ENCODE measurements around the gene ANKRD63. TPM values are rescaled to one million over a fixed set of nuclear protein-coding genes. Genes with fewer than 3 reads are reported as not detected.
A peak's percentile ranks its signal among the peaks of the same experiment; 100 is the strongest.

ANKRD63 gene
- total and polyA plus RNA-seq, 8 donors: not detected

DNA sequence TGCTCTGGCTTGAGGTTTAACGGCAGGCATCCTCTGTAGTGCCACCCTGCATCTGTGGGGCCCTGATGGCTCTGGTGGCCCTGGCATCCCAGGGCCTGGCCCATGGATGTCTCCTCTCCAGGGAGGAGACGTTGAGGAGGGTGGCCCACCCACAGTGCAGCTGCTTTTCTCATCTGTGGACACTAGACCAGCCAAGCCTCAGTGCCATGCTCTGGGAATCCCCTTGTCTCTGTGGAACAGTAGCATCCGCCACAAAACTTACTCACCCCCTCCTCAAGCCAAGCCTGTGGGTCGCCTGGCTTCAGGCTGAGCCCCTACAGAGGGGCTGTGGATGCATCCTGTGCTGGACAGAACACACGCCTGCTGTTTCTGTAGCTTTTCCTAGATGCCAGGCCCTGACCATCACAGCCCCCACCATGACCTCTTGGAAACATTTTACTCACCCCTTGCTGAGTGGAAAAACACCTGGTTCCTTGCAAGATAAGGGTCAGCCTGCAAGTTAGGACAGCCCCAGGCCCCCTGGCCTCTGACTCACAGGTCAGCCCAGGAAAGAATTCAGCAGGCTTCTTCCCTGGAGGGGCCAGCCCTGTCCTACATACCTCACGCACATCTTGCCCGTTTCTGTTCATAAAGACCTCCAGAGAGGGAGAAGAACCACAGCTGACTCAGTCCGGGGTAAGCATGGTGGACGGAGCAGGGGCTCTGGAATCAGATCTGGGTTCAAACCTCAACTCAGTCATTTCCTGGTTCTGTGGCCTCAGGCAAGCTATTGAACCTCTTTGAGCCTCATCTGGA, 25.0 kb downstream of the ANKRD63 start:
- Histone ChIP-seq H3K9me3 (no peaks in the 10 kb centered on the region), H3K36me3 (no peaks in the 10 kb centered on the region), H3K4me3 (no peak overlapping the region), H3K27me3 (peaks cover 0 to 14% of the 10 kb centered on the region in 2 donors), H3K27ac (no peak overlapping the region), H3K4me1 (peaks cover 7 to 11% of the 10 kb centered on the region in 2 donors)
- TF ChIP-seq, protein P1, sequence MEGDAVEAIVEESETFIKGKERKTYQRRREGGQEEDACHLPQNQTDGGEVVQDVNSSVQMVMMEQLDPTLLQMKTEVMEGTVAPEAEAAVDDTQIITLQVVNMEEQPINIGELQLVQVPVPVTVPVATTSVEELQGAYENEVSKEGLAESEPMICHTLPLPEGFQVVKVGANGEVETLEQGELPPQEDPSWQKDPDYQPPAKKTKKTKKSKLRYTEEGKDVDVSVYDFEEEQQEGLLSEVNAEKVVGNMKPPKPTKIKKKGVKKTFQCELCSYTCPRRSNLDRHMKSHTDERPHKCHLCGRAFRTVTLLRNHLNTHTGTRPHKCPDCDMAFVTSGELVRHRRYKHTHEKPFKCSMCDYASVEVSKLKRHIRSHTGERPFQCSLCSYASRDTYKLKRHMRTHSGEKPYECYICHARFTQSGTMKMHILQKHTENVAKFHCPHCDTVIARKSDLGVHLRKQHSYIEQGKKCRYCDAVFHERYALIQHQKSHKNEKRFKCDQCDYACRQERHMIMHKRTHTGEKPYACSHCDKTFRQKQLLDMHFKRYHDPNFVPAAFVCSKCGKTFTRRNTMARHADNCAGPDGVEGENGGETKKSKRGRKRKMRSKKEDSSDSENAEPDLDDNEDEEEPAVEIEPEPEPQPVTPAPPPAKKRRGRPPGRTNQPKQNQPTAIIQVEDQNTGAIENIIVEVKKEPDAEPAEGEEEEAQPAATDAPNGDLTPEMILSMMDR (IDR thresholded peaks at IDR 0.05): no peak
- intact Hi-C loops (cut with DNase I): no loop called here
- DNase-seq (peak in 1 of 4 donors; percentile 21), ATAC-seq (no peak)

DNA sequence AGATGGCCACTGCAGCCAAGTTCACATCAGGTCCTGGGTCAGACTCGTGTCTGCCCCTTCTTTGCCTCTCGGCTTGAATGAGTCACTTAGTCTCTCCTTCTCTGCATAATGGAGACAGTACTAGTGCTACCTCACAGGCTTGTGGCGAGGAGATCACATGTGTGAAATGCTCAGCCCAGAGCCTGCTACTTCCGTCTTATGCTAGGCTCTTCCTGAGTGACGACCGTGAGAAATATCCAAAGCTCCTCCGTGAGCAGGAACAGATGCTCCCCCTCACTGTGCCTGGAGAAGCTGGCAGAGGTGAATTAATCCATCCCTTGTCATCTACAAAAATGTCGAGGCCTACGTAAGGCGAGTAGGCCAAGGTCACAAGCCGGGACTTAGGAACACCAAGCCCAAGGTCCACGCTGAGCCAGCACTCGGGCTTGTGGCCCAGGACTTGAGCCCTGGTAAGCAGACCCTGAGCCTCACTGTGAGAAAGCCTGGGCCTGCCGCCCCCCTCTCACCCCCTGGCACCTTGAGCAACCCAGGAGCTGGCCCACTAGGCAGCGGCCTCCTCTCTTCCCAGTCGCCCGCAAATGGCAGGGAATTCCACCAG, 26.1 kb downstream of the ANKRD63 start:
- Histone ChIP-seq H3K4me1 (peaks cover 8 to 22% of the 10 kb centered on the region in 2 donors), H3K4me3 (no peak overlapping the region), H3K27me3 (peaks cover 7 to 25% of the 10 kb centered on the region in 2 donors), H3K27ac (no peak overlapping the region), H3K9me3 (no peaks in the 10 kb centered on the region), H3K36me3 (no peaks in the 10 kb centered on the region)
- TF ChIP-seq, protein P1 (IDR thresholded peaks at IDR 0.05): no peak
- no peak for ATAC-seq
- intact Hi-C loops (cut with DNase I): no loop called here
- DNase-seq: peak in 1 of 4 donors; percentile 47

DNA sequence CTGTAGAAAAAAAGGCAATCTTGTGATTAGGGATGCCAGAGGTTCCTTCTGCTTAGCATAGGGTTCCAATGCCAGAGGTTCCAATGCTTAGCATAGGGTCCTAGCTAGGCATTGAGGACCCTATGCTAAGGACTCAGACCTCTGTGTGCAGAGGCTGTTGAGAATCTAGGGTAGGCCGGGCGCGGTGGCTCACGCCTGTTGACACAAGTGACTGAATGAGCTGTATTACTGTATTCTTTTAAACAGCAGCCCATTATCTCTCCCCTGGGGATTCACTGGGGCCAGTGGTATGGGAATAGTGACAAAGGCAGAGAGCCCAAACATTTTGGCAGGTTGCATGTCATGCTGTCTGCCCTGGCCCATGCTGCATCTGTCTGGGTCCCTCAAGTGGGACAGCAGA, 27.8 kb downstream of the ANKRD63 start:
- Histone ChIP-seq H3K4me3 (no peak overlapping the region), H3K27me3 (peaks cover 7 to 28% of the 10 kb centered on the region in 2 donors), H3K9me3 (no peaks in the 10 kb centered on the region), H3K27ac (no peak overlapping the region), H3K36me3 (no peaks in the 10 kb centered on the region), H3K4me1 (peaks cover 8 to 22% of the 10 kb centered on the region in 2 donors)
- TF ChIP-seq, protein P1 (IDR thresholded peaks at IDR 0.05): no peak
- ATAC-seq: no peak
- intact Hi-C loops (cut with DNase I): no loop called here
- DNase-seq: peak in 1 of 4 donors; percentile 60

DNA sequence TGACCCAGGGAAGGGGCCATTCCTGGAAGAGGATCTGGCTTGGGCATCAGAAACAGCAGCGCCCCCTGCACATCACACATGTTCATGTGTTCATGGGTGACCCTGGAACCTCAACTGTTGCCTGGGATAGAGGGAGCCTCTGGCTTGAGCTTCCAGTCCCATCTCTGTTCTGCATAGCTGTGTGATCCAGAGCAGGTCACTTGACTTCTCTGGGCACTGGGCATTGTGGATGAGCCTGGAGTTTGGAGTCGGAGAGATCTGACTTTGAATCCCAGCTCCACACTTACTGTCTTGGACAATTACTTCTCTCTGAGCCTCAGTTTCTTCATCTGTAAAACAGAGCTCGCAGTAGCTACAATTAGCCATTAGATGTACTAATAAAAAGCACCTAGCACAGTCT, 28.4 kb downstream of the ANKRD63 start:
- H3K36me3 ChIP-seq: no peaks in the 10 kb centered on the region
- DNase-seq (peak in 1 of 4 donors; percentile 16), ATAC-seq (no peak)
- H3K27me3 ChIP-seq: peaks cover 7 to 28% of the 10 kb centered on the region in 2 donors
- peaks cover 8 to 22% of the 10 kb centered on the region in 2 donors for H3K4me1 ChIP-seq
- H3K4me3 ChIP-seq: no peak overlapping the region
- intact Hi-C loops (cut with DNase I): no loop called here
- TF ChIP-seq, protein P1 (IDR thresholded peaks at IDR 0.05): no peak
- H3K27ac ChIP-seq: no peak overlapping the region
- no peaks in the 10 kb centered on the region for H3K9me3 ChIP-seq

DNA sequence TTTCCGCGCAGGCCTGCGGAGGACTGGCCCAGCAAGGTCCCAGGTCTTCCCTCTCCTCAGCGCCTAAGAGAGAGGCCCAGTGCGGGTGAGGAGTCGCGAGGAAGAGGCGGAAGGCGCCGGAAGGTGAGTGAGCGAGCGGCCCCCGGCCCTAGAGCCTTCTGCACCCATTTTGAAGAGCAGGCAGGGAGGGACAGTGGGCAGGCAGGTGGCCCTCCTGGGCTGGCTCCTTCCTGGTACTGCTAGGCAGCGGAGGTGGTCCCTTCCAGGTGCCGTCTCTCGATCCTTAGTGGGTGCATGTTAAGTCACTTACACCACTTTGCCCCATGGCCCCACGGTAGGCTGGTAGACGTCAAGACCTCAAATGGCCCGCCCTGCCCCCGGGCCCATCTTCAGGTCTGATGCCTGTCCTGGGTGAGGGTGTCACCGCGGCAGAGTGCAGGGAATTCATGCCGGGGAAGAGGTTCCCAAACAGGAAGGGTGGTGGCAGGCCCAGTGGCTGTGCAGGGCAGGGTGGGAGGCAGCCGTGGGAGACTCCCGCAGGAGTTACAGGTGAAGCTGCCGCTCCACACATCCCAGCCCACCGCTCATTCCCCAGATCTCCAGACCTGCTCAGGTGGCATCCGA, 29.6 kb downstream of the ANKRD63 start:
- H3K4me3 ChIP-seq: peak overlapping the region; percentile 43 to 54
- DNase-seq (peak in 1 of 4 donors; percentile 69), ATAC-seq (peak; percentile 44)
- no peaks in the 10 kb centered on the region for H3K36me3 ChIP-seq
- TF ChIP-seq, protein P1 (IDR thresholded peaks at IDR 0.05): no peak
- peaks cover 7 to 28% of the 10 kb centered on the region in 2 donors for H3K27me3 ChIP-seq
- no peak overlapping the region for H3K27ac ChIP-seq
- no peaks in the 10 kb centered on the region for H3K9me3 ChIP-seq
- intact Hi-C loops (cut with DNase I): no loop called here
- H3K4me1 ChIP-seq: peaks cover 8 to 22% of the 10 kb centered on the region in 2 donors

Measured in left lung (tissue), 10 donors.